Body of pancreas (tissue), 4 donors: ENCODE measurements around the gene SRPK2.

Source experiments
- CTCF ChIP-seq, 7 experiments: fragments of 450-650 bp in 4 of 7; fragments of 200-600 bp in 3 of 7; sonication (generic) in 3 of 7; IDR thresholded peaks; one replicate each; pipeline ENCODE4 v1.5.1; 2016 to 2019; ENCODE audit warnings: antibody characterized with exemption in 7 of 7
- POLR2A ChIP-seq, 3 donors: fragments of 450-650 bp; IDR thresholded peaks; one replicate each; pipeline ENCODE4 v1.6.1; 2016; ENCODE audit warnings: antibody characterized with exemption in 3 of 3, mild to moderate bottlenecking in 2 of 3

GRCh38 chr7:105241198-105241597 lies 147.5 kb downstream of the SRPK2 start:
- TF ChIP-seq CTCF (IDR thresholded peaks at IDR 0.05) (no peak), POLR2A (IDR thresholded peaks at IDR 0.05) (no peak)
